H1 (cell line): ENCODE results near the gene THAP4. TPM values are rescaled to one million over a fixed set of nuclear protein-coding genes. Genes with fewer than 3 reads are reported as not detected.

ENCODE experiments used
- CTCF ChIA-PET: fragments of 300-600 bp; sonication (Branson Sonifier 250); formaldehyde crosslinking; loops from one replicate; lab custom pipeline; 2021; ENCODE audit not compliant: partially characterized antibody; lab: Charles Lee
- POLR2A ChIA-PET: fragments of 300-600 bp; sonication (Branson Sonifier 250); formaldehyde crosslinking; loops from one replicate; lab custom pipeline; 2021; ENCODE audit warnings: inconsistent platforms; ENCODE audit not compliant: partially characterized antibody; lab: Charles Lee
- DNase-seq, 2 experiments: peaks; one replicate each; pipeline versions ENCODE4 v3.0.0 to v3.0.0-alpha.2; 2010 to 2022; ENCODE audit warnings: low spot score in 2 of 2, low read depth in 1 of 2, mixed read lengths in 1 of 2
- FAIRE-seq: peaks from 2 replicates; lab custom pipeline; 2011; peaks lifted over from hg19 to GRCh38; lab: Jason Lieb, UNC
- H2AFZ ChIP-seq: 2 replicates; pipeline ENCODE4 v1.8.1; 2012; ENCODE audit warnings: low read length, inconsistent platforms
- H2AK5ac ChIP-seq: 2 replicates; pipeline ENCODE4 v1.6.1; 2013; ENCODE audit warnings: low read depth, low read length
- H2BK120ac ChIP-seq: replicated peaks from 2 replicates; pipeline ENCODE3; 2013; ENCODE audit warnings: low read depth, low read length, inconsistent platforms
- H2BK12ac ChIP-seq: 2 replicates; pipeline ENCODE4 v1.6.1; 2013; ENCODE audit warnings: low read depth, low read length
- H2BK15ac ChIP-seq: 2 replicates; pipeline ENCODE4 v1.6.1; 2013; ENCODE audit warnings: low read length
- H2BK20ac ChIP-seq: 2 replicates; pipeline ENCODE4 v1.6.1; 2013; ENCODE audit warnings: low read length
- H2BK5ac ChIP-seq: 2 replicates; pipeline ENCODE4 v1.6.1; 2013; ENCODE audit warnings: low read depth, low read length
- H3K14ac ChIP-seq: 2 replicates; pipeline ENCODE4 v1.6.1; 2013; ENCODE audit warnings: inconsistent platforms; ENCODE audit not compliant: insufficient read length
- H3K18ac ChIP-seq: 2 replicates; pipeline ENCODE4 v1.6.1; 2013; ENCODE audit warnings: low read length; ENCODE audit errors: extremely low read depth
- H3K23ac ChIP-seq: 2 replicates; pipeline ENCODE4 v1.6.1; 2013; ENCODE audit warnings: inconsistent platforms; ENCODE audit not compliant: insufficient read length
- H3K23me2 ChIP-seq: 2 replicates; pipeline ENCODE4 v1.6.1; 2013; ENCODE audit warnings: low read depth, low read length
- H3K27ac ChIP-seq: 2 replicates; pipeline ENCODE4 v1.6.1; 2011; ENCODE audit warnings: low read depth, low read length, inconsistent platforms
- H3K27me3 ChIP-seq, 4 experiments: replicated peaks in 1 of 4; 1 replicate in 1 of 4; 2 replicates in 3 of 4; pipeline versions ENCODE4 v1.6.1 to v1.8.1; 2011 to 2013; ENCODE audit warnings: low read length in 3 of 4, mild to moderate bottlenecking in 3 of 4, inconsistent platforms in 2 of 4, mixed read lengths in 2 of 4, moderate library complexity in 1 of 4; ENCODE audit not compliant: control insufficient read depth in 3 of 4, insufficient read depth in 3 of 4; ENCODE audit errors: extremely low read depth in 1 of 4
- H3K36me3 ChIP-seq, 4 experiments: 2 replicates each; pipeline versions ENCODE4 v1.6.1 to v1.8.1; 2011 to 2013; ENCODE audit warnings: mild to moderate bottlenecking in 4 of 4, low read length in 3 of 4, moderate library complexity in 2 of 4, control low read depth in 1 of 4, inconsistent platforms in 1 of 4; ENCODE audit not compliant: insufficient read depth in 4 of 4, control insufficient read depth in 2 of 4
- H3K4ac ChIP-seq: replicated peaks from 2 replicates; pipeline ENCODE3; 2013; ENCODE audit warnings: low read length, low read depth, mixed read lengths, inconsistent platforms; ENCODE audit not compliant: insufficient read length
- H3K4me1 ChIP-seq, 4 experiments: replicated peaks in 1 of 4; 1 replicate in 1 of 4; 2 replicates in 3 of 4; pipeline versions ENCODE4 v1.6.1 to v1.8.1; 2011 to 2013; ENCODE audit warnings: low read length in 3 of 4, inconsistent platforms in 2 of 4, mixed read lengths in 1 of 4; ENCODE audit not compliant: insufficient read depth in 4 of 4, control insufficient read depth in 3 of 4
- H3K4me2 ChIP-seq, 2 experiments: 2 replicates each; pipeline versions ENCODE4 v1.6.1 to v1.8.1; 2011 to 2013; ENCODE audit warnings: low read depth in 2 of 2, low read length in 2 of 2, control low read depth in 1 of 2, inconsistent platforms in 1 of 2, mild to moderate bottlenecking in 1 of 2; ENCODE audit not compliant: insufficient read depth in 1 of 2
- H3K4me3 ChIP-seq, 4 experiments: fragments of 200-600, 300-600 bp in 1 of 4; sonication (generic), shearing (Covaris generic), sonication (Bioruptor Twin) in 1 of 4; 2 replicates each; pipeline versions ENCODE4 v1.5.1 to v1.8.1; 2011 to 2016; ENCODE audit warnings: low read length in 4 of 4, low read depth in 3 of 4, control low read depth in 2 of 4, inconsistent platforms in 2 of 4, mild to moderate bottlenecking in 2 of 4, mixed read lengths in 1 of 4, moderate library complexity in 1 of 4; ENCODE audit not compliant: insufficient read depth in 2 of 4; ENCODE audit errors: extremely low read depth in 1 of 4
- H3K56ac ChIP-seq: replicated peaks from 2 replicates; pipeline ENCODE3; 2013; ENCODE audit warnings: low read depth, mild to moderate bottlenecking, mixed read lengths, low read length, inconsistent platforms; ENCODE audit not compliant: insufficient read length
- H3K79me1 ChIP-seq: 2 replicates; pipeline ENCODE4 v1.6.1; 2013; ENCODE audit warnings: low read depth, low read length, control low read depth
- H3K79me2 ChIP-seq, 2 experiments: 2 replicates each; pipeline versions ENCODE4 v1.6.1 to v1.8.1; 2012 to 2013; ENCODE audit warnings: low read length in 2 of 2, mild to moderate bottlenecking in 2 of 2, inconsistent platforms in 1 of 2; ENCODE audit not compliant: insufficient read depth in 2 of 2, control insufficient read depth in 1 of 2
- H3K9ac ChIP-seq, 4 experiments: replicated peaks in 1 of 4; 1 replicate in 1 of 4; 2 replicates in 3 of 4; pipeline versions ENCODE4 v1.6.1 to v1.8.1; 2011 to 2013; ENCODE audit warnings: low read depth in 3 of 4, low read length in 3 of 4, control low read depth in 2 of 4, mild to moderate bottlenecking in 2 of 4, moderate library complexity in 2 of 4, inconsistent platforms in 1 of 4; ENCODE audit errors: extremely low read depth in 1 of 4
- H3K9me3 ChIP-seq, 2 experiments: 2 replicates each; pipeline versions ENCODE4 v1.6.1 to v1.8.1; 2012 to 2013; ENCODE audit warnings: mild to moderate bottlenecking in 2 of 2, moderate library complexity in 2 of 2, control low read depth in 1 of 2, inconsistent platforms in 1 of 2, low read depth in 1 of 2, low read length in 1 of 2, mixed read lengths in 1 of 2; ENCODE audit not compliant: insufficient read depth in 2 of 2
- H4K20me1 ChIP-seq, 2 experiments: replicated peaks in 1 of 2; 2 replicates each; pipeline versions ENCODE3 to v1.8.1; 2011 to 2013; ENCODE audit warnings: inconsistent platforms in 2 of 2, low read length in 2 of 2, mild to moderate bottlenecking in 1 of 2; ENCODE audit not compliant: insufficient read depth in 2 of 2, control insufficient read depth in 1 of 2
- H4K5ac ChIP-seq: 2 replicates; pipeline ENCODE4 v1.6.1; 2013; ENCODE audit warnings: low read length, low read depth, mixed read lengths, inconsistent platforms; ENCODE audit not compliant: insufficient read length
- H4K8ac ChIP-seq: 2 replicates; pipeline ENCODE4 v1.8.0; 2013; ENCODE audit warnings: mild to moderate bottlenecking, moderate library complexity, low read length, inconsistent platforms; ENCODE audit not compliant: insufficient read depth; ENCODE audit errors: extremely low read depth
- H4K91ac ChIP-seq: replicated peaks from 2 replicates; pipeline ENCODE3; 2013; ENCODE audit warnings: low read length, mixed read lengths, inconsistent platforms; ENCODE audit not compliant: insufficient read length
- BRCA1 ChIP-seq: IDR thresholded peaks from 2 replicates; pipeline ENCODE4 v1.6.1; 2012; ENCODE audit warnings: low read depth, low read length, improper control_type of control experiment
- CBX5 ChIP-seq: fragments of 300-800, 300-1000 bp; sonication (generic); IDR thresholded peaks from 2 replicates; pipeline ENCODE4 v1.7.1; 2016; ENCODE audit warnings: antibody characterized with exemption, low read length, low read depth
- CTBP2 ChIP-seq: IDR thresholded peaks from 2 replicates; pipeline ENCODE4 v1.7.0; 2011; ENCODE audit warnings: borderline replicate concordance, mild to moderate bottlenecking, moderate library complexity, mixed read lengths, low read length; ENCODE audit not compliant: insufficient read depth, insufficient read length
- GABPA ChIP-seq: IDR thresholded peaks from 2 replicates; pipeline ENCODE4 v1.6.1; 2011; ENCODE audit warnings: mild to moderate bottlenecking, low read length, moderate library complexity, borderline replicate concordance; ENCODE audit not compliant: insufficient read depth
- POU5F1 ChIP-seq: IDR thresholded peaks from 2 replicates; pipeline ENCODE4 v1.6.1; 2011; ENCODE audit warnings: low read depth, mild to moderate bottlenecking, low read length, moderate library complexity
- RAD21 ChIP-seq, 2 experiments: IDR thresholded peaks in 1 of 2; conservative IDR thresholded peaks in 1 of 2; 2 replicates each; pipeline ENCODE4 v1.6.1; 2011; ENCODE audit warnings: low read depth in 2 of 2, low read length in 2 of 2, improper control_type of control experiment in 1 of 2, inconsistent platforms in 1 of 2, mild to moderate bottlenecking in 1 of 2, moderate library complexity in 1 of 2
- RXRA ChIP-seq: IDR thresholded peaks from 2 replicates; pipeline ENCODE4 v1.6.1; 2011; ENCODE audit warnings: low read depth, mild to moderate bottlenecking, low read length, moderate library complexity; ENCODE audit not compliant: insufficient read depth
- SIX5 ChIP-seq: IDR thresholded peaks from 2 replicates; pipeline ENCODE4 v1.6.1; 2011; ENCODE audit warnings: mild to moderate bottlenecking, low read depth, low read length
- TCF12 ChIP-seq: IDR thresholded peaks from 2 replicates; pipeline ENCODE4 v1.6.1; 2011; ENCODE audit warnings: low read depth, mild to moderate bottlenecking, low read length
- USF2 ChIP-seq: IDR thresholded peaks from 2 replicates; pipeline ENCODE4 v1.6.1; 2011; ENCODE audit warnings: low read length, improper control_type of control experiment
- WGBS, 2 experiments: shearing (Covaris generic) in 1 of 2; methylation state at CpG; one replicate each; pipeline versions ENCODE4 v1.1.6 to v1.1.7; 2013 to 2015; ENCODE audit warnings: low lambda C conversion rate in 2 of 2, mixed read lengths in 2 of 2, inconsistent platforms in 1 of 2, low coverage in 1 of 2, missing lambda C conversion rate in 1 of 2; ENCODE audit not compliant: insufficient replicate concordance in 2 of 2, insufficient coverage in 1 of 2, insufficient read length in 1 of 2; ENCODE audit errors: extremely low coverage in 1 of 2, missing lambda C conversion rate in 1 of 2; 5-methylcytosine and 5-hydroxymethylcytosine counted together
- polyA plus RNA-seq, 7 experiments: library from polyadenylated mRNA; depleted of rRNA in 3 of 7; stranded (reverse) in 5 of 7; unstranded in 2 of 7; fragments of >200 nt in 5 of 7; fragments of 200-250 nt in 2 of 7; gene quantifications; 1 replicate in 5 of 7; 2 replicates in 1 of 7; 4 replicates in 1 of 7; pipeline versions ENCODE4 v1.2.1 to v1.2.3, GENCODE V29; 2011 to 2013; ENCODE audit warnings: missing spikeins in 2 of 7, mixed read lengths in 2 of 7
- total RNA-seq: library from RNA; stranded (reverse); fragmentation: NEBNext Ultra II Directional; extraction: Animal tissue kit (Norgen Biotek cat#: 25700); gene quantifications from 2 replicates; pipeline ENCODE4 v1.2.1, GENCODE V29; 2021

Gene THAP4
- total and polyA plus RNA-seq, 2 of the 8 experiments (the other 6 are each of a cell fraction or from before 2014, with no cell fraction given), result 78.9 to 83.6 TPM

GRCh38 chr2:241571821-241572620, 64.9 kb downstream of the THAP4 start:
- peaks cover 0 to 7% of the 10 kb centered on the region in 2 experiments for H4K20me1 ChIP-seq
- H2BK15ac ChIP-seq, result no peak overlapping the region
- no peak overlapping the region for H3K4me3 ChIP-seq
- no peak overlapping the region for H3K56ac ChIP-seq
- H2AK5ac ChIP-seq, result no peak overlapping the region
- H3K36me3 ChIP-seq, result peaks cover 0 to 4% (median 2%) of the 10 kb centered on the region in 4 experiments; a peak in 2 of 8 replicates
- no peak overlapping the region for H3K27ac ChIP-seq
- H3K9me3 ChIP-seq, result no peaks in the 10 kb centered on the region
- no peak overlapping the region for H3K4ac ChIP-seq
- H3K79me2 ChIP-seq, result no peaks in the 10 kb centered on the region; a peak in 1 of 4 replicates
- no peak overlapping the region for H2BK120ac ChIP-seq
- no peak overlapping the region for H2BK12ac ChIP-seq
- H3K23ac ChIP-seq, result no peak overlapping the region
- no peak overlapping the region for H4K8ac ChIP-seq
- DNase-seq (no peak), FAIRE-seq (no peak)
- WGBS, 2 experiments, result 89% methylated on average over 27 of the region's 27 CpGs; no CpG with 5 or more reads in 1 of the 2 experiments
- peaks cover 0 to 2% (median 0%) of the 10 kb centered on the region in 4 experiments; a peak in 3 of 7 replicates for H3K27me3 ChIP-seq
- no peak overlapping the region for H2AFZ ChIP-seq
- H4K5ac ChIP-seq, result no peak overlapping the region
- no peak overlapping the region for H2BK20ac ChIP-seq
- POLR2A ChIA-PET, result interaction anchor here (1.5 to 3.5 kb wide), 2 partner anchors 12 to 36 kb away, joined by 3 to 22 read pairs; partner anchors contain the start of gene BOK
- peaks cover 6% of the 10 kb centered on the region; the same call in 1 of the 2 replicates for H3K23me2 ChIP-seq
- no peaks in the 10 kb centered on the region; the same call in none of the 2 replicates for H3K79me1 ChIP-seq
- no peak overlapping the region; a peak in 1 of 4 replicates for H3K4me2 ChIP-seq
- CTCF ChIA-PET, result interaction anchor here (1.2 kb wide), 1 partner anchor 188 kb away, joined by 3 read pairs; no protein-coding TSS in a partner anchor
- H3K9ac ChIP-seq, result no peak overlapping the region
- no peak overlapping the region for H4K91ac ChIP-seq
- no peak overlapping the region for H3K18ac ChIP-seq
- H2BK5ac ChIP-seq, result no peak overlapping the region
- no peak overlapping the region for H3K14ac ChIP-seq
- H3K4me1 ChIP-seq, result peaks cover 0 to 16% (median 2%) of the 10 kb centered on the region in 4 experiments; a peak in 3 of 7 replicates
- no peak for TF ChIP-seq RXRA
- no peak for TF ChIP-seq CTBP2
- TF ChIP-seq TCF12, result no peak
- no peak for TF ChIP-seq GABPA
- no peak for TF ChIP-seq POU5F1
- TF ChIP-seq SIX5, result no peak
- no peak for TF ChIP-seq BRCA1
- TF ChIP-seq RAD21 (IDR thresholded peaks at IDR 0.05 in 1 of 2, conservative IDR thresholded peaks at IDR 0.05 in 1 of 2; ENCODE audit: low read depth in 2 of 2, low read length in 2 of 2), result no peak
- TF ChIP-seq CBX5, result no peak
- no peak for TF ChIP-seq USF2
